Stimulated activated memory B cell treated with anti-CD40 and anti-IgM and Interleukin-4, amounts not matched to agents 10 μg/mL and 1 μg/mL and 100 μg/mL, for 72 hours (primary cell): ENCODE data around the gene CDKAL1.

Experiments
- ATAC-seq: fragments of 150-1000 bp; cut with Tn5 transposase; 2 replicates; pipeline ENCODE4 v1.10.0; 2021
- H3K27ac Mint-ChIP-seq: one replicate; pipeline ENCODE4 v1.8.0; 2022; ENCODE audit warnings: mild to moderate bottlenecking, mixed read lengths
- H3K27me3 Mint-ChIP-seq: one replicate; pipeline ENCODE4 v1.8.0; 2022; ENCODE audit warnings: mixed read lengths
- H3K36me3 Mint-ChIP-seq: one replicate; pipeline ENCODE4 v1.8.0; 2022; ENCODE audit warnings: mixed read lengths
- H3K4me1 Mint-ChIP-seq: one replicate; pipeline ENCODE4 v1.8.0; 2022; ENCODE audit warnings: mixed read lengths
- H3K4me3 Mint-ChIP-seq: one replicate; pipeline ENCODE4 v1.8.0; 2022; ENCODE audit warnings: mild to moderate bottlenecking, moderate library complexity, mixed read lengths
- H3K9me3 Mint-ChIP-seq: one replicate; pipeline ENCODE4 v1.8.0; 2022; ENCODE audit warnings: mixed read lengths

Gene CDKAL1

GRCh38 chr6:21134356-21134755 lies 600.1 kb downstream of the CDKAL1 start:
- Mint-ChIP-seq H3K9me3 (no peaks in the 10 kb centered on the region), H3K4me1 (no peaks in the 10 kb centered on the region), H3K36me3 (peaks cover 7% of the 10 kb centered on the region), H3K4me3 (no peak overlapping the region), H3K27ac (no peak overlapping the region), H3K27me3 (no peaks in the 10 kb centered on the region)
- ATAC-seq: no peak

GRCh38 chr6:21135484-21136013 lies 601.3 kb downstream of the CDKAL1 start:
- peaks cover 18% of the 10 kb centered on the region for H3K36me3 Mint-ChIP-seq
- ATAC-seq: no peak

GRCh38 chr6:21137700-21138335 lies 603.6 kb downstream of the CDKAL1 start:
- Mint-ChIP-seq H3K27ac (no peak overlapping the region), H3K36me3 (peaks cover 26% of the 10 kb centered on the region), H3K27me3 (no peaks in the 10 kb centered on the region), H3K4me3 (no peak overlapping the region), H3K4me1 (no peaks in the 10 kb centered on the region), H3K9me3 (no peaks in the 10 kb centered on the region)
- ATAC-seq: no peak

More at GRCh38 chr6:21135484-21136013, 601.3 kb downstream of the CDKAL1 start:
- Mint-ChIP-seq H3K27me3 (no peaks in the 10 kb centered on the region), H3K4me3 (no peak overlapping the region), H3K4me1 (no peaks in the 10 kb centered on the region), H3K27ac (no peak overlapping the region), H3K9me3 (no peaks in the 10 kb centered on the region)

- ATAC-seq: no peak
- no peak overlapping the region for H3K4me3 Mint-ChIP-seq
- H3K9me3 Mint-ChIP-seq: no peaks in the 10 kb centered on the region
- H3K27ac Mint-ChIP-seq: no peak overlapping the region
- H3K4me1 Mint-ChIP-seq: no peaks in the 10 kb centered on the region
- peaks cover 26% of the 10 kb centered on the region for H3K36me3 Mint-ChIP-seq
- H3K27me3 Mint-ChIP-seq: no peaks in the 10 kb centered on the region
Observed at GRCh38 chr6:21138336-21139069, 604.2 kb downstream of the CDKAL1 start.

GRCh38 chr6:21140966-21141365 lies 606.7 kb downstream of the CDKAL1 start:
- H3K27me3 Mint-ChIP-seq: no peaks in the 10 kb centered on the region
- no peak for ATAC-seq
- H3K4me3 Mint-ChIP-seq: no peak overlapping the region
- peaks cover 22% of the 10 kb centered on the region for H3K36me3 Mint-ChIP-seq
- H3K27ac Mint-ChIP-seq: no peak overlapping the region
- no peaks in the 10 kb centered on the region for H3K4me1 Mint-ChIP-seq
- H3K9me3 Mint-ChIP-seq: no peaks in the 10 kb centered on the region

- no peak overlapping the region for H3K27ac Mint-ChIP-seq
- no peak overlapping the region for H3K4me3 Mint-ChIP-seq
- H3K27me3 Mint-ChIP-seq: no peaks in the 10 kb centered on the region
- no peak for ATAC-seq
- H3K36me3 Mint-ChIP-seq: peaks cover 22% of the 10 kb centered on the region
- no peaks in the 10 kb centered on the region for H3K4me1 Mint-ChIP-seq
- no peaks in the 10 kb centered on the region for H3K9me3 Mint-ChIP-seq
Observed at GRCh38 chr6:21141616-21142303, 607.5 kb downstream of the CDKAL1 start.

GRCh38 chr6:21142741-21143140 lies 608.5 kb downstream of the CDKAL1 start:
- no peak overlapping the region for H3K4me3 Mint-ChIP-seq
- peaks cover 22% of the 10 kb centered on the region for H3K36me3 Mint-ChIP-seq
- H3K27ac Mint-ChIP-seq: no peak overlapping the region
- no peak for ATAC-seq
- no peaks in the 10 kb centered on the region for H3K9me3 Mint-ChIP-seq
- H3K4me1 Mint-ChIP-seq: no peaks in the 10 kb centered on the region
- H3K27me3 Mint-ChIP-seq: no peaks in the 10 kb centered on the region

- H3K27me3 Mint-ChIP-seq: no peaks in the 10 kb centered on the region
- no peak overlapping the region for H3K4me3 Mint-ChIP-seq
- H3K36me3 Mint-ChIP-seq: peaks cover 22% of the 10 kb centered on the region
- H3K4me1 Mint-ChIP-seq: no peaks in the 10 kb centered on the region
- no peak overlapping the region for H3K27ac Mint-ChIP-seq
- no peak for ATAC-seq
- H3K9me3 Mint-ChIP-seq: no peaks in the 10 kb centered on the region
Observed at GRCh38 chr6:21143645-21144044, 609.4 kb downstream of the CDKAL1 start.

- H3K27ac Mint-ChIP-seq: no peak overlapping the region
- no peak for ATAC-seq
- H3K27me3 Mint-ChIP-seq: no peaks in the 10 kb centered on the region
- no peaks in the 10 kb centered on the region for H3K9me3 Mint-ChIP-seq
- no peaks in the 10 kb centered on the region for H3K4me1 Mint-ChIP-seq
- H3K4me3 Mint-ChIP-seq: no peak overlapping the region
- peaks cover 13% of the 10 kb centered on the region for H3K36me3 Mint-ChIP-seq
Observed at GRCh38 chr6:21144928-21145327, 610.7 kb downstream of the CDKAL1 start.

- no peak overlapping the region for H3K27ac Mint-ChIP-seq
- peaks cover 7% of the 10 kb centered on the region for H3K36me3 Mint-ChIP-seq
- H3K4me3 Mint-ChIP-seq: no peak overlapping the region
- H3K9me3 Mint-ChIP-seq: no peaks in the 10 kb centered on the region
- ATAC-seq: no peak
- no peaks in the 10 kb centered on the region for H3K27me3 Mint-ChIP-seq
- H3K4me1 Mint-ChIP-seq: no peaks in the 10 kb centered on the region
Observed at GRCh38 chr6:21147995-21148394, 613.7 kb downstream of the CDKAL1 start.

- H3K36me3 Mint-ChIP-seq: peaks cover 7% of the 10 kb centered on the region
- no peaks in the 10 kb centered on the region for H3K9me3 Mint-ChIP-seq
- H3K4me1 Mint-ChIP-seq: no peaks in the 10 kb centered on the region
- H3K4me3 Mint-ChIP-seq: no peak overlapping the region
- no peak for ATAC-seq
- H3K27ac Mint-ChIP-seq: no peak overlapping the region
- no peaks in the 10 kb centered on the region for H3K27me3 Mint-ChIP-seq
Observed at GRCh38 chr6:21149470-21149869, 615.2 kb downstream of the CDKAL1 start.

- Mint-ChIP-seq H3K9me3 (no peaks in the 10 kb centered on the region), H3K4me1 (no peaks in the 10 kb centered on the region), H3K36me3 (peaks cover 7% of the 10 kb centered on the region), H3K27me3 (no peaks in the 10 kb centered on the region), H3K27ac (no peak overlapping the region), H3K4me3 (no peak overlapping the region)
- ATAC-seq: no peak
Observed at GRCh38 chr6:21150667-21151066, 616.4 kb downstream of the CDKAL1 start.

GRCh38 chr6:21151119-21151518 lies 616.9 kb downstream of the CDKAL1 start:
- Mint-ChIP-seq H3K36me3 (peaks cover 7% of the 10 kb centered on the region), H3K4me3 (no peak overlapping the region), H3K9me3 (no peaks in the 10 kb centered on the region), H3K4me1 (no peaks in the 10 kb centered on the region), H3K27ac (no peak overlapping the region), H3K27me3 (no peaks in the 10 kb centered on the region)
- ATAC-seq: no peak

- Mint-ChIP-seq H3K4me1 (no peaks in the 10 kb centered on the region), H3K9me3 (no peaks in the 10 kb centered on the region), H3K4me3 (no peak overlapping the region), H3K36me3 (peaks cover 7% of the 10 kb centered on the region), H3K27me3 (no peaks in the 10 kb centered on the region), H3K27ac (no peak overlapping the region)
- no peak for ATAC-seq
Observed at GRCh38 chr6:21151530-21151929, 617.3 kb downstream of the CDKAL1 start.

GRCh38 chr6:21157186-21157929 lies 623.1 kb downstream of the CDKAL1 start:
- Mint-ChIP-seq H3K9me3 (no peaks in the 10 kb centered on the region), H3K4me1 (no peaks in the 10 kb centered on the region), H3K4me3 (no peak overlapping the region), H3K36me3 (peaks cover under 1% of the 10 kb centered on the region), H3K27ac (no peak overlapping the region), H3K27me3 (no peaks in the 10 kb centered on the region)
- ATAC-seq: peak; percentile 56
